Mesendoderm (in vitro differentiated cells): ENCODE data around the gene PEX26.
"Not testable (repeated sequence)": the region's sequence is repeated elsewhere in the genome, so short reads cannot be mapped to it uniquely, and the experiment has no call there.

Source experiments
- DNase-seq: peaks from one replicate; pipeline ENCODE4 v3.0.0; 2013
- H2AK5ac ChIP-seq: 2 replicates; pipeline ENCODE4 v1.6.1; 2013; ENCODE audit warnings: low read length, inconsistent platforms
- H2BK120ac ChIP-seq: 2 replicates; pipeline ENCODE4 v1.6.1; 2013; ENCODE audit warnings: low read depth, mild to moderate bottlenecking, low read length, moderate library complexity, mixed read lengths
- H2BK15ac ChIP-seq: replicated peaks from 2 replicates; pipeline ENCODE4 v1.6.1; 2013; ENCODE audit warnings: low read depth, mild to moderate bottlenecking, moderate library complexity
- H2BK5ac ChIP-seq: 2 replicates; pipeline ENCODE4 v1.6.1; 2013; ENCODE audit warnings: low read length, inconsistent platforms
- H3K18ac ChIP-seq: 2 replicates; pipeline ENCODE4 v1.6.1; 2013; ENCODE audit warnings: mild to moderate bottlenecking, low read length, mixed read lengths
- H3K23ac ChIP-seq: one replicate; pipeline ENCODE4 v1.6.1; 2013; ENCODE audit warnings: low read length
- H3K27ac ChIP-seq: 2 replicates; pipeline ENCODE4 v1.5.1; 2013; ENCODE audit warnings: low read depth, mild to moderate bottlenecking, inconsistent platforms, low read length, moderate library complexity
- H3K27me3 ChIP-seq: 2 replicates; pipeline ENCODE4 v1.6.1; 2013; ENCODE audit warnings: low read length, control low read depth, mild to moderate bottlenecking, inconsistent platforms; ENCODE audit not compliant: insufficient read depth, poor library complexity
- H3K36me3 ChIP-seq: 2 replicates; pipeline ENCODE4 v1.6.1; 2013; ENCODE audit warnings: low read length, inconsistent platforms; ENCODE audit not compliant: control insufficient read depth, insufficient read depth
- H3K4ac ChIP-seq: one replicate; pipeline ENCODE4 v1.6.1; 2013; ENCODE audit warnings: low read depth, mild to moderate bottlenecking, low read length, moderate library complexity
- H3K4me1 ChIP-seq: 2 replicates; pipeline ENCODE4 v1.6.1; 2013; ENCODE audit warnings: low read depth, low read length, inconsistent platforms; ENCODE audit not compliant: control insufficient read depth
- H3K4me2 ChIP-seq: 2 replicates; pipeline ENCODE4 v1.6.1; 2013; ENCODE audit warnings: low read length
- H3K4me3 ChIP-seq: 2 replicates; pipeline ENCODE4 v1.5.1; 2013; ENCODE audit warnings: mild to moderate bottlenecking, low read length
- H3K56ac ChIP-seq: one replicate; pipeline ENCODE4 v1.6.1; 2013; ENCODE audit warnings: low read length
- H3K79me1 ChIP-seq: 2 replicates; pipeline ENCODE4 v1.6.1; 2013; ENCODE audit warnings: low read length, inconsistent platforms
- H3K79me2 ChIP-seq: 2 replicates; pipeline ENCODE4 v1.6.1; 2013; ENCODE audit warnings: mild to moderate bottlenecking, low read length; ENCODE audit not compliant: control insufficient read depth, insufficient read depth
- H3K9ac ChIP-seq: 2 replicates; pipeline ENCODE4 v1.6.1; 2013; ENCODE audit warnings: low read length, inconsistent platforms
- H4K5ac ChIP-seq: one replicate; pipeline ENCODE4 v1.6.1; 2013; ENCODE audit warnings: low read length
- H4K8ac ChIP-seq: one replicate; pipeline ENCODE4 v1.6.1; 2013; ENCODE audit warnings: low read depth, mild to moderate bottlenecking, control low read depth, low read length, moderate library complexity
- WGBS: extraction: QIAGEN DNeasy Blood & Tissue Kit; methylation state at CpG from one replicate; pipeline ENCODE4 v1.1.7; 2013; ENCODE audit warnings: low lambda C conversion rate, missing lambda C conversion rate; ENCODE audit not compliant: insufficient coverage; ENCODE audit errors: extremely low coverage; 5-methylcytosine and 5-hydroxymethylcytosine counted together

Gene PEX26

GRCh38 chr22:18121506-18121905, 43.7 kb downstream of the PEX26 start:
- no peak overlapping the region for H3K9ac ChIP-seq
- H3K23ac ChIP-seq, result no peak overlapping the region
- no peak overlapping the region for H2BK120ac ChIP-seq
- H3K79me1 ChIP-seq, result no peaks in the 10 kb centered on the region
- no peaks in the 10 kb centered on the region for H3K36me3 ChIP-seq
- no peak overlapping the region for H2BK15ac ChIP-seq
- no peak overlapping the region for H3K27ac ChIP-seq
- H3K4me2 ChIP-seq, result no peak overlapping the region
- no peak overlapping the region for H2AK5ac ChIP-seq
- no peaks in the 10 kb centered on the region for H3K4me1 ChIP-seq
- no peak overlapping the region for H3K18ac ChIP-seq
- no CpG with 5 or more reads among the region's 13 CpGs for WGBS
- H3K4me3 ChIP-seq, result no peak overlapping the region
- no peak overlapping the region for H3K4ac ChIP-seq
- H4K8ac ChIP-seq, result no peak overlapping the region
- DNase-seq, result no peak
- H2BK5ac ChIP-seq, result no peak overlapping the region
- H3K27me3 ChIP-seq, result no peaks in the 10 kb centered on the region
- H3K79me2 ChIP-seq, result no peaks in the 10 kb centered on the region
- no peak overlapping the region for H4K5ac ChIP-seq
- no peak overlapping the region for H3K56ac ChIP-seq

- Histone ChIP-seq H3K79me1 (no peaks in the 10 kb centered on the region), H3K9ac (no peak overlapping the region)
Measured at GRCh38 chr22:18121954-18122554, 44.3 kb downstream of the PEX26 start.

DNA sequence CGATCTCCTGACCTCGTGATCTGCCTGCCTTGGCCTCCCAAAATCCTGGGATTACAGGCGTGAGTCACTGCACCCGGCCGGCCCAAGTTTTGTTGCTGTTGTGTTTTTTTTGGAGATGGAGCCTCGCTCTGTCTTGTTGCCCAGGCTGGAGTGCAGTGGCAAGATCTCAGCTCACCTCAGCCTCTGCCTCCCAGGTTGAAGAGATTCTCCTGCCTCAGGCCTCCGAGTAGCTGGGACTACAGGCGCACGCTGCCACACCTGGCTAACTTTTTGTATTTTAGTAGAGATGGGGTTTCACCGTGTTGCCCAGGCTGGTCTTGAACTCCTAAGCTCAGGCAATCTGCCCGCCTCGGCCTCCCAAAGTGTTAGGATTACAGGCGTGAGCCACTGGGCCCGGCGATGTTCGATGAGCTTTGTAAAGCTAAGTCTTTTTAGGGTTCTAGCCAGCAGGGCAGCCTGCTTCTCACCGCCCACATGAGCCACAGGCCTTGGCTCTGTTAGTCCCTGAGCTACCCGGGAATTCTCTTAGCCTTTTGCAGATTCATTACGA, 45.8 kb downstream of the PEX26 start:
- H3K23ac ChIP-seq, H2BK15ac ChIP-seq, H3K79me2 ChIP-seq, H3K79me1 ChIP-seq, H3K56ac ChIP-seq, H4K5ac ChIP-seq, H3K27ac ChIP-seq, H3K4ac ChIP-seq, H2AK5ac ChIP-seq, H3K18ac ChIP-seq, H3K27me3 ChIP-seq, H2BK120ac ChIP-seq, H3K4me3 ChIP-seq, H2BK5ac ChIP-seq, H3K36me3 ChIP-seq, H3K4me1 ChIP-seq, H4K8ac ChIP-seq, H3K4me2 ChIP-seq, H3K9ac ChIP-seq, DNase-seq: not testable (repeated sequence)
- WGBS, result no CpG with 5 or more reads among the region's 19 CpGs

More at GRCh38 chr22:18121954-18122554, 44.3 kb downstream of the PEX26 start:
- no peak overlapping the region for H3K4ac ChIP-seq
- no peak overlapping the region for H3K27ac ChIP-seq
- H3K4me1 ChIP-seq, result no peaks in the 10 kb centered on the region
- H4K8ac ChIP-seq, result no peak overlapping the region
- H3K27me3 ChIP-seq, result no peaks in the 10 kb centered on the region
- no peak overlapping the region for H3K4me3 ChIP-seq
- H2BK15ac ChIP-seq, result no peak overlapping the region
- no peak overlapping the region for H3K23ac ChIP-seq
- H3K18ac ChIP-seq, result no peak overlapping the region
- no peak overlapping the region for H3K56ac ChIP-seq
- H2AK5ac ChIP-seq, result no peak overlapping the region
- no peaks in the 10 kb centered on the region for H3K36me3 ChIP-seq
- H3K79me2 ChIP-seq, result no peaks in the 10 kb centered on the region
- peak; percentile 47 for DNase-seq
- no peak overlapping the region for H2BK120ac ChIP-seq
- no peak overlapping the region for H3K4me2 ChIP-seq
- no peak overlapping the region for H4K5ac ChIP-seq
- no peak overlapping the region for H2BK5ac ChIP-seq
- WGBS, result no CpG with 5 or more reads among the region's 5 CpGs

- H3K9ac ChIP-seq, result no peak overlapping the region
Measured at GRCh38 chr22:18126606-18127005, 48.8 kb downstream of the PEX26 start.

GRCh38 chr22:18130018-18130417, 52.2 kb downstream of the PEX26 start:
- H4K5ac ChIP-seq, result no peak overlapping the region
- H2BK120ac ChIP-seq, result no peak overlapping the region
- H3K9ac ChIP-seq, result no peak overlapping the region
- no peak overlapping the region for H2BK5ac ChIP-seq
- H3K23ac ChIP-seq, result no peak overlapping the region
- no peaks in the 10 kb centered on the region for H3K27me3 ChIP-seq
- no peak overlapping the region for H2BK15ac ChIP-seq
- no peaks in the 10 kb centered on the region for H3K79me1 ChIP-seq
- H3K27ac ChIP-seq, result no peak overlapping the region
- no peak overlapping the region for H2AK5ac ChIP-seq
- no peak for DNase-seq
- H4K8ac ChIP-seq, result no peak overlapping the region
- no peaks in the 10 kb centered on the region for H3K79me2 ChIP-seq
- no peak overlapping the region for H3K4me2 ChIP-seq
- no peak overlapping the region for H3K56ac ChIP-seq
- H3K36me3 ChIP-seq, result no peaks in the 10 kb centered on the region
- no peak overlapping the region for H3K18ac ChIP-seq
- H3K4me1 ChIP-seq, result no peaks in the 10 kb centered on the region
- no peak overlapping the region for H3K4ac ChIP-seq
- no CpG with 5 or more reads among the region's 8 CpGs for WGBS
- no peak overlapping the region for H3K4me3 ChIP-seq

More at GRCh38 chr22:18126606-18127005, 48.8 kb downstream of the PEX26 start:
- Histone ChIP-seq H3K4me3 (no peak overlapping the region), H3K79me1 (no peaks in the 10 kb centered on the region), H2BK5ac (no peak overlapping the region), H2BK120ac (no peak overlapping the region), H3K79me2 (no peaks in the 10 kb centered on the region), H3K4me1 (no peaks in the 10 kb centered on the region), H3K27me3 (no peaks in the 10 kb centered on the region), H4K5ac (no peak overlapping the region), H3K23ac (no peak overlapping the region), H3K4me2 (no peak overlapping the region), H3K18ac (no peak overlapping the region), H3K56ac (no peak overlapping the region), H2AK5ac (no peak overlapping the region), H3K27ac (no peak overlapping the region), H2BK15ac (no peak overlapping the region), H4K8ac (no peak overlapping the region), H3K4ac (no peak overlapping the region), H3K36me3 (no peaks in the 10 kb centered on the region)
- DNase-seq, result no peak
- no CpG with 5 or more reads among the region's 18 CpGs for WGBS
